Frontal cortex (tissue), 4 donors: ENCODE measurements around the gene PRM1. TPM values are rescaled to one million over a fixed set of nuclear protein-coding genes. Genes with fewer than 3 reads are reported as not detected.

Experiments used
- DNase-seq, 2 donors: peaks; one replicate each; pipeline ENCODE4 v3.0.0; 2012; ENCODE audit warnings: low spot score in 2 of 2
- FAIRE-seq: peaks from 2 replicates; lab custom pipeline; 2012; peaks lifted over from hg19 to GRCh38; lab: Jason Lieb, UNC
- small RNA-seq: library from RNA; depleted of rRNA; stranded (forward); fragments of <200 nt; gene quantifications from one replicate; pipeline ENCODE3, GENCODE V24; 2014
- total RNA-seq: library from RNA; depleted of rRNA; stranded (reverse); fragments of >200 nt; gene quantifications from one replicate; pipeline ENCODE4 v1.2.3, GENCODE V29; 2014
- donor health status: control.
- donor health status: control.
- donor health status: control.

Gene PRM1
- total RNA-seq, 1 donor from 2014 or later = not detected

DNA sequence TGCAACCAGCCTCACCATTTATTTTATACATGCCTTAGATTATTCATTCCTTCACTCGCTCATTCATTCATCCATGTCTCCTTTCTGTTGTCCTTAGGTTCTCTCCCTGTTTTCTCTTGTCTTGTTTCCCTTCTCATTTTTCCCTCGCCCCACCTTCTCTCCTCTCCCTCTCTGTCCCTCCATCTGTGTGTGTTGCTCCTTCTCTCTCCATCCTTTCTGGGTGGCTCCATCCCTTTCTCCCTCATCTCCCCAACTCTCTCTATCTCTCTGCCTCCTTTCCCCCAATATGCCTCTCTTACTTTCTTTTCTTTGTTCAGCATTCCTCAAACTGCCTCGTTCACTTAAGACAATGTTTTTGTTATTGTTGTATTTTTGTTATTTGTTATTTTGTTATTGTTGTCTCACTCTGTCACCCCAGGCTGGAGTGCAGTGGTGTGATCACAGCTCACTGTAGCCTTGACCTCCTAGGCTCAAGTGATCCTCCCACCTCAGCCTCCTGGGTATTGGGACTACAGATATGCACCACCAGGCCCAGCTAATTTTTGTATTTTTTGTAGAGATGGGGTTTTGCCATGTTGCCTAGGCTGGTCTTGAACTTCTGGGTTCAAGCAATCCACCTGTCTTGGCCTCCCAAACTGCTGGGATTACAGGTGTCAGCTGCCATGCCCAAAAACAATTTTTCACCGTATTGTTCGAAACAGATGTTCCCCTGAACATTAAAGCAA lies 39.5 kb downstream of the PRM1 start:
- no peak for FAIRE-seq
- DNase-seq = no peak

DNA sequence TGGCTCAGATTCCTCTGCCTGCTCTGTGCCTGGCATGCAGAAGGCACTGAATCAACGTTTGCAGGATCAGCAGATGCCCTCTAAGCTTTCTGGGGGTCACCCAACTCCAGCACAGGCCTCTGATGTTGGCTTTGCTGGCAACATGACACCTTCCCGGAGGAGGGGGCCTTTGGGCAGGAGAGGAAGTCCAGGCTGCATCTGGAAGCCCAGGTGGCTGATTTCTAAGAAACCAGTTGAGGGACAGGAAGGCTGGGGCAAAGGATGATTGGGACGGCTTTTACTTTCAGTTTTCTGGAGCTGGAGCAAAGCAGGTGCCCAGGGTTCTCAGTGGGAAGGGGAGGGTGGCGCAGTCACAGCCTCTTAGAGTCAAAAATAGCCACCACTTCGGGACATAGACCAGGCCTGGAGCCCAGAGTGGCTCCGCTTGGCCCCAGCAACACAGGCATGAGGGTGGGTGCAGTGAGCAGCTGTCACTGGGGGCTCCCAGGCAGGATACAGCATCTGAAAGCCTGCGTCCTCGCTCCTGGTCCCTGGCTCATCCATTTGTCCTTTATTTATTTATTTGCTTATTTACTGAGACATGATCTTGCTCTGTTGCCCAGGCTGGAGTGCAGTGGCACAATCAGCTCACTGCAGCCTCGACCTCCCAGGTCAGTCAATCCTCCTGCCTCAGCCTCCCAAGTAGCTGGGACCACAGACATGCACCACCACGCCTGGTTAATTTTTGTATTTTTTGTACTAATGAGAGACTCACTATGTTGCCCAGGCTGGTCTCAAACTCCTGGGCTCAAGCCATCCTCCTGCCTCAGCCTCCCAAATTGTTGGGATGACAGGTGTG lies 40.3 kb downstream of the PRM1 start:
- FAIRE-seq (no peak), DNase-seq (no peak)

DNA sequence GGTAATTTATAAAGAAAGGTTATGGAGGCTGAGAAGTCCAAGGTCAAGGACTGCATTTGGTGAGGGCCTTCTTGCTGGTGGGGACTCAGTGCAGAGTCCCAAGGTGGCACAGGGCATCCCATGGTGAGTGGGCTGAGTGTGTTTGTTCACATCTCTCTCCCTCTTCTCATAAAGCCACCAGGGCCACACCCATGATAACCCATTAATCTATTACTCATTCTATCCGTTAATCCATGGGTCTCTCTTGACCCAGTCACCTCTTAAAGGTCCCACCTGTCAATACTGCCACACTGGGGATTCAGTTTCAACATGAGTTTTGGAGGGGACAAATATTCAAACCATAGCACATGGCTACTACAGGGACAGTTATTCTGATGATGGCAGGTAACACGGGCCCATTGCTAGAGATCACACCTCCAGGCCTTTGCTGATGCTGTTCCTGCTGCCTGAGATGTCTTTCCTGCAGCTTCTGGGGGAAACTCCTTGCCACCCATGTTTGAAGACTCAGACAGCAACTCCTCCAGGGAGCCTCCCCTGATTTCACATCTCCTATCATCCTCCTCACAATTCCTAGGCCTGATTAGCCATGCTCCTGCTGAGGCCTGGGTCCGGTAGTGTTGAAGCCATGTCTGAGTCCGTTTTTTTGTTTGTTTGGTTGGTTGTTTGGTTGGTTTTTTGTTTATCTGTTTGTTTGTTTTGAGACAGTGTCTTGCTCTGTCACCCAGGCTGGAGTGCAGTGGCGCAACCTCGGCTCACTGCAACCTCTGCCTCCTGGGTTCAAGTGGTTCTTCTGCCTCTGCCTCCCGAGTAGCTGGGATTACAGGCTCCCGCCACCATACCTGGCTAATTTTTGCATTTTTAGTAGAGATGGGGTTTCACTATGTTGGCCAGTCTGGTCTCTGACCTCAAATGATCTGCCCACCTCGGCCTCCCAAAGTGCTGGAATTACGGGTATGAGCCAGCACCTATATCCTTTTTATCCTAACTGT lies 41.2 kb downstream of the PRM1 start:
- no peak for DNase-seq
- no peak for FAIRE-seq

DNA sequence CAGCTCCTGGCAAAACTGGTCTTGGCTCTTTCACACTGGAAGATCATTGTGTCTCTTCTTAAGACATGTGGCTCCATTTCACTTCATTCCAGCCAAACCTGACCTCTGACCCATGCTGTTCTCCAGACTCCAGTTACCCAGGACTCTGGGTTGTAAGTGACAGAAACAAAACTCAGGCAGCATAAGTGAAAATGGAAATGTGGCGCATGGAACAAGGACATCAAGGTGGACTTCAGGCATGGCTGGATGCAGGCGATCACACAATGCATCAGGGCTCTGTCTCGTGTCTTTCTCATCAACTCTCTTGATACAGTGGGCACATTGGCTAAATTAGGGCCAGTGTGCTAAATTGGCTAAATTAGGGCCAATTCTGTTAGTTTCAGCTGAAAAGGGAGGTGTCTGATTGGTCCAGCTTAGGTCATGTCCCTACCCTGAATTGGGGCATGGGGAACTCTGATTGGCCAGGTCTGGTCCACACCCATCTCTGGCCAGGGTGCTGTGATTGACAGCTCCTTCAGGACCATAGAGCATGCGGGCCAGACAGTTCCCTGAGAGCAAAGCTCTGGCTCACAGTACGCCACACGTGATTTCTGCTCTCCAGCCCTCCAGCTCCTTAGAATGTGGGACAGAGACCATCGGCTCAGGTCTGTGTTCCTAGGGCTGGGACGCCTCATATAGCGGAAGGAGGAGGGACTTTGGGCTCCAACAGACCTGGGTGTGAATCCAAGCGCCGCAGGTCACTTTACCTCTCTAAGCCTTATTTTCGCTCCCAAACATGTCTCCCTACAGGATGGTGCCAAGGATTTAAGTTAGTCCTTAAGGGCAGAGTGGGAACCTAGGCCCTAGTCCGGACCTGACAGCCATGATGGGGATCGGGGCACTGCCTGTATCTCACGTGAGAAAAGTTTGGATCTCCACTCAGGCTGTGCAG lies 42.6 kb downstream of the PRM1 start:
- FAIRE-seq (no peak), DNase-seq (no peak)

DNA sequence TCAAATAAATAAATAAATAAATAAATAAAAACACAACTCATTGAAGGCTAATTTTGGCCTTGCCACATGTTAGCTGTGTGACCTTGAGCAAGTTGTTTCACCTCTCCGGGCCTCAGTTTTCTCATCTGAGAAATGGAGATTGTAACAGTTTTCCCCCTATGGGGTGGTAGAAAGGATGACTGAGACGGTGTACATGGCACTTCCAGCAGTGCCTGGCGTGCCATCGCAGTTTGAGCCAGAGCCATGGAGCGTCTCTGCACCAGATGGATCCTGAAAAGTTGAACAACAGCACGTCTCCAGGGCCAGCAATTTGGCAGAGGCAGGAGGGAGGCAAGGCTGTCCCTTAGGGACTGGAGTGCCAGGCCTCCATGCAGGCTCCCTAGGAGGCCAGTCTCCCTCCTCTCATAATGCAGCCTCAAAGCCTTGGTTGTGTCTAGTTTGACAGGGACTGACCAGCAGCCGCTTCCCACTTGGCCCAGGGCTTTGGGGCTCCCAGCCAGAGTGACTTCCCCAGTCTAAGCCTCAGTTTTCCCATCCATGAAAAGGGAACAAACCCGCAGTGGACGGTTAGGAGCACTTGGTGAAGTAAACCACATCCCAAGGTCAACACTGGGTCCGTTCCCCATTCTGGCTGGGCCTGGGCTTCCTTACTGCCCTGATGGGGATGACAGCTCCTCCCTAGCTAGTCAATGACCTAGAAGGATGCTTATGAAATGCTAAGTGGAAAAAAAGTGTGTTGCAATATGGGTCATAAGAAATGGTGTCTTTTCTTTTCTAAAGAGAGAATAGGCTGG lies 44.5 kb downstream of the PRM1 start:
- no peak for DNase-seq
- no peak for FAIRE-seq

DNA sequence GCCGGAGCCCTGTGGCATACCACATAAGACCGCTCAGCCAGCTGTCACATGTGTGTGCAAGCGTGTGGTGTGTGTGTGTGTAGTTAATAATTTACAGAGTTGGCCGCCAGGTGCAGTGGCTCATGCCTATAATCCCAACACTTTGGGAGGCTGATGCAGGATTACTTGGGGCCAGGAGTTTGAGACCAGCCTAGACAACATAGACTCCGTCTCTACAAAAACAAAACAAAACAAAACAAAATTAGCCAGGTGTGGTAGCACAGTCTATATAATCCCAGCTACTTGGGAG lies 45.5 kb downstream of the PRM1 start:
- DNase-seq (no peak), FAIRE-seq (no peak)

DNA sequence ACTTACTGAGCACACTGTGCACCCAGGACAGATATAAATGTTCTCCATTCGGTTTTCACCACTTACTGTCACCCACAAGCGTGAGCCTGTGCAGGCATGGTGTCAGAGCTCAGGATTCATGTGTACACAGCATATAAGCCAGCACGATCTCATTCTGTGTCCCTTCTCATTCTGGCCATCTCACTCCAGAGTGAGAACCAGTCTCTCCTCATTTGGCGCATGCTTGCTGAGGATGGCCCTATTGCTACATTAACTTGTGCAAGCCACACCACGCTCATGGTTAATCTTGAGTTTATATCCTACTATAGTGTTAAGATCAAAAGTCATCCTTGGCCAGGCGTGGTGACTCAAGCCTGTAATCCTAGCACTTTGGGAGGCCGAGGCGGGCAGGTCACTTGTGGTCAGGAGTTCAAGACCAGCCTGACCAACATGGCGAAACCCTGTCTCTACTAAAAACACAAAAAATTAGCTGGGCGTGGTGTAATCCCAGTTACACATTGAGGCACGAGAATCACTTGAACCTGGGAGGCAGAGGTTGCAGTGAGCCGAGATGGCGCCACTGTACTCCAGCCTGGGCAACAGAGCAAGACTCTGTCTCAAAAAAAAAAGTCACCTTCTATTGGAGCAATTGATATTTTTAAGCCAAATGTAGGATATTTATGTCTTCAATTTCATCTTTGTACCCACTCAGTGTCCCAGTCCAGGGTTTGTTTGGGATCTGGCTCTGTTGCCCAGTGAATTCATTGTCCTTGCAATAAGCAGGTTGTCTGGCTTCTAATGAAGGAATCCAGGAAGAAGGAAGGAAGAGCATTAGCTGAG lies 46.0 kb downstream of the PRM1 start:
- FAIRE-seq (no peak), DNase-seq (no peak)

DNA sequence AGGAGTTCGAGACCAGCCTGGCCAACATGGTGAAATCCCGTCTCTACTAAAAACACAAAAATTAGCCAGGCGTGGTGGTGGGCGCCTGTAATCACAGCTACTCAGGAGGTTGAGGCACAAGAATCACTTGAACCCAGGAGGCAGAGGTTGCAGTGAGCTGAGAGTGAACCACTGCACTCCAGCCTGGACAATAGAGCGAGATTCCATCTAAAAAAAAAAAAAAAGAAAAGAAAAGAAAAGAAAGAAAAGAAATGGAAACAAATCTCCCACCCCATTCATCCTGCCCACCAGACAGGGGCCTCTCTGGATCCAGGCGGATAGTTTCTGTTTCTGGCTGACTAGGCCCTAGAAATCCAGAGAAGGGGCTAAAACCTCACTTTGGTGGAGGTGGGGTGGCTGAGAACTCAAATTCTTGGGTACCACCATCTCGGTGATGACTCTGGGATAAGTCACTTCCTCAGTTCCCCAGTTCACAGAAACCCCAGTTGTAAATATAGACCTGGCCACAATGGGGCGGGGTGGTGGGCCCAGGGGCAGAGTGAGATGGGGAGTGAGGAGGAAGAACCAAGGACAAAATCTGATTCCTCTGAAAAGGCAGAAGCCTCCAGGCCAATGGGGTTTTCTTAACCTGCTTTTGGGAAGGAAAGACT lies 47.3 kb downstream of the PRM1 start:
- no peak for DNase-seq
- no peak for FAIRE-seq

DNA sequence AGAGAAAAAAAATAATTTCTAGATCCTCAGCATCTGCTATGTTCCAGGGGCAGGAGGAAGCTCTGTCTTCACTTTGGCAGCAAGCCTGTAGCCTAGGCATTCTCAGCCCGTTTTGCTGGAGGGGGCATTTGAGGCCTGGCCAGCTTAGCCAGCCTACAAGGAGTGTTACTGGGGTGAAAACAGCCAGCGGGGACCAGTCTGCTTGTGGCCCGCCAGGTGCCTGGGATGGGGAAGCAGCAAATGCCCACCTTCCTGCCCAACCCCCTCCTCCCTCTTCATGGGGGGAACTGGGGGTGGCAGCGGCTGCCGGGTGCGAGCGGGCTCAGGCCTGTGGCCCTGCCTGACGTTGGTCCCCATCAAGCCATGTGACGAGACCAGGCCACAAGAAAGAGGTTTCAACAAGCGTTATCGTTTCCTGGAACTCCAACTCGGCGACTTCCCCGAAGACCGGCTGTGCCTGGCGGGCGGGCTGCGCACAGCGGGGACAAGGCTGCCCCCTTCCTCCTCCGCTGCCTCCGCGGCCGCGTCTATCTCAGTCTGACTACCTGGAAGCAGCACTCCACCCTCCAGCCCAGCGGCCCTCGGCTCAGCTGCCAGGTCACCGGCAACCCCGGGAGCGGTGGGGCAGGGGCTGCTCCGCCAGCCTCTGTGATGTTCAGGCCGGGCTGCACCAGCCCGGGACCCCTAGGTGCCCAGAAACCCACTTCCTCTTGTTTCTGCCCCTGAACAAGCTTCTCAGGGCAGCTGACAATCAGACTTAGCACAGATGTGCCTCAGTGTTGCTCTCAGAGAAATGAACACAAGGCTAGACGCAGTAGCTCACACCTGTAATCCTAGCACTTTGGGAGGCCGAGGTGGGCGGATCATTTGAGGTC lies 48.0 kb downstream of the PRM1 start:
- FAIRE-seq (no peak), DNase-seq (no peak)

DNA sequence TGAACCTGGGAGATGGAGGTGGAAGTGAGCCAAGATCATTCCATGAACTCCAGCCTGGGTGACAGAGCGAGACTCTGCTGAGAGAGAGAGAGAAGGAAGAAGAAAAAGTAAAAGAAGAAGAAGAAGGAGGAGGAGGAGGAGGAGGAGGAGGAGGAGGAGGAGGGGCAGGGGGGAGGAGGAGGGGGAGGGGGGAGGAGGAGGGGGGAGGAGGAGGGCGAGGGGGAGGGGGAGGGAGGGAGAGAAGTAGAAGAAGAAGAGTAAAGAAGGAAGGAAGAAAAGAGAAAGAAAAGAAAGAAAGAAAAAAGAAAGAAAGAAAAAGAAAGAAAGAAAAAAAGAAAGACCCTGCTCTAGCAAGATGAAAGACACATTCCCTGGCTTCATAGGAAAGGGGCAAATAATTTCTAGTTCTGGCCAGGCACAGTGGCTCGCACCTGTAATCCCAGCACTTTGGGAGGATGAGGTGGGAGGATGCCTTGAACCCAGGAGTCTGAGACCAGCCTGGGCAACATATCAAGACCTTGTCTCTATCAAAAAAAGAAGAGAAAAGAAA lies 48.8 kb downstream of the PRM1 start:
- FAIRE-seq = no peak
- no peak for DNase-seq

DNA sequence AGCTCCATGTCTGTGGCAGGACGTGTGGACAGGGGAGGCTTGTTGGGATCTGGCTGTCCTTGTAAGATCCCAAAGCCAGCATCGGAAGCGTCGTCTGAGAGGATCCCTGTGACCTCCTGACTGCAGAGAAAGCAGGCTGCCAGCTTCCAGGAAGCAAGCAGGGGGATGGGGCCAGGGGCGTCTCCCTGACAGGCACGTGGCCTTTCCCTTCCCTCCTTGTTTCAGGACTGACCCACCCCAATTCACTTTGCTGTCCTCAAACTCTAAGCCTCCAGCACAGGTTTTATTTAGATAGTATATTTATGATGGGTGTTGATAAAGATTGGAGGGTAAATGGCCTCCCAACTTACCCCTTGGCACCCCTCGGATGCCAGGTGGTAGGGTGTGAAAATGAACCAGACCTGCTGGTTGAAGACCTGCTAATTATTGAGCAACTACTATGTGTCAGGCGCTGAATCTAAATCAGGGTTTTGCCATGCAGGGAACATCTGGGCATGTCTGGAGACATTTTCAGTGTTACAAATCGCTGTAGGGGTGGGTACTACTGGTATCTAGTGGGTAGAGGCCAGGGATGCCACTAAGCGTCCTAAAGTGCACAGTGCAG lies 49.7 kb downstream of the PRM1 start:
- no peak for DNase-seq
- no peak for FAIRE-seq

Small RNA genes within 50 kb of the gene (small RNA-seq; reads per million reads assigned to genes)
- gene MIR548H2 (not detected), gene RF00019 (not detected), gene RF00554 (not detected)

Other genes starting within 250 kb of the PRM1 start
- gene SOCS1, start 25.1 kb downstream of the PRM1 start, total RNA-seq = 0.82 TPM
- not detected for gene TNP2, start 12.0 kb downstream of the PRM1 start, total RNA-seq
- not detected for gene PRM3, start 7.7 kb downstream of the PRM1 start, total RNA-seq
- not detected for gene PRM2, start 4.8 kb downstream of the PRM1 start, total RNA-seq
- 4.5 TPM for gene RMI2, start 64.1 kb upstream of the PRM1 start, total RNA-seq